Muscle layer of duodenum (tissue), 2 donors: ENCODE data around the gene ABCC9.

ENCODE experiments used
- H3K27ac ChIP-seq: one replicate; pipeline ENCODE4 v1.7.0; 2013; ENCODE audit warnings: mild to moderate bottlenecking, low read length
- H3K27me3 ChIP-seq: one replicate; pipeline ENCODE4 v1.7.0; 2013; ENCODE audit warnings: low read depth, mild to moderate bottlenecking, control low read depth, low read length
- H3K36me3 ChIP-seq, 2 donors: one replicate each; pipeline ENCODE4 v1.7.0; 2013; ENCODE audit warnings: low read length in 2 of 2, control low read depth in 1 of 2, mild to moderate bottlenecking in 1 of 2; ENCODE audit not compliant: insufficient read depth in 2 of 2, control insufficient read depth in 1 of 2
- H3K4me1 ChIP-seq, 2 donors: one replicate each; pipeline ENCODE4 v1.7.0; 2013; ENCODE audit warnings: low read length in 2 of 2, mild to moderate bottlenecking in 2 of 2, control low read depth in 1 of 2, moderate library complexity in 1 of 2; ENCODE audit not compliant: insufficient read depth in 2 of 2, control insufficient read depth in 1 of 2
- H3K4me3 ChIP-seq, 2 donors: one replicate each; pipeline ENCODE4 v1.7.0; 2013; ENCODE audit warnings: low read length in 2 of 2, low read depth in 1 of 2, mild to moderate bottlenecking in 1 of 2
- H3K9me3 ChIP-seq, 2 donors: one replicate each; pipeline ENCODE4 v1.7.0; 2013; ENCODE audit warnings: low read length in 2 of 2, control low read depth in 1 of 2, mild to moderate bottlenecking in 1 of 2; ENCODE audit not compliant: control insufficient read depth in 1 of 2
- donor health status: healthy.

ABCC9 gene

DNA sequence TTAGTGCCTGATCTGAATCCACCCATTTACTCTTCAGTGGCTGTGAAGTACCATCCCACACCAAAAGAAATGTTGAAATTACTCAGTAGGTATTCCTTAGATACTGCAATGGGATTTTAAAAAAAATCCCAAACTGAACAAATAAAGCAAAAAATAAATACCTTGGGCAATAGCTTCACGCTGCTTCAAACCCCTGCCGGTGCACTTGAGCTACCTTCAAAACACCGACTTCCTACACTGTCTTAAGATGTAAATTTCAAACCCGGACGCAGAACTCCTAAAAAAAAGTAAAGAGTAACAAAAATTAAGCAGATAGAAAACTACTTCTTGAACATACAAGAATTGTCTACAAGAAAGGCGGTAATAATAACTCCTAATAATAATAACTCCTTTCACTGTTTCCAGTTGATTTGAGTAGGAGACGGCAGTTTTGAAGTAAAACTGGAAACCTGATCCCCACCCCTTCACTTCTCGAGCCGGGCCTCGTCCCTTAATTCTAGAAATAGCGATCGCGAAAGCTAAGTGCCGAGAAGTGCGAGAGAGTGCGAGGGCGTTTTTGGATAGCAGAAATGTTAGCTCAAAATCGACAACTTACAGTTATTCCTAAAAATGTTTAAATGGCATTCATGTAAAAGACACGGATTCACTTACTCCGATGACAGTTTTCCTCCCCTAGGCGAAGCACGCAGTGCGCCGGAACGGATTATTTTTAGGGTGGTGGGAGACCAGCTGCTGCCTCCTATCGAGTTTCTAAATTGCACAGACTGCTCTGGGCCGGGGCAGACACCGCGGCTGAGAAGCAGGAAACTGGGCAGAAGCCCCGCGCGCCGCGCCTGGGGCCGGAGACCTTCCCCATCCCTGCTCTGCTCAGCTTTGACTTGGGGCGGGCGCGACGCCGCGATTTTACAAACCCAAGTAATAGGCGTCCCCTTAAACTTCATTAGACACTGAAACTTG, at the start of gene ABCC9:
Gene ABCC9, minus strand, starts transcription at position 878 of the 957 bp plus-strand sequence. CDS start 4,752 bp downstream, outside the sequence.
- peaks cover 0 to 3% of the 10 kb centered on the region in 2 donors for H3K9me3 ChIP-seq
- peaks cover 12% of the 10 kb centered on the region for H3K27me3 ChIP-seq
- H3K36me3 ChIP-seq = no peaks in the 10 kb centered on the region
- no peaks in the 10 kb centered on the region for H3K4me1 ChIP-seq
- H3K27ac ChIP-seq = peak within 1 kb of the TSS; percentile 76
- peak within 1 kb of the TSS; percentile 63 to 68 for H3K4me3 ChIP-seq

DNA sequence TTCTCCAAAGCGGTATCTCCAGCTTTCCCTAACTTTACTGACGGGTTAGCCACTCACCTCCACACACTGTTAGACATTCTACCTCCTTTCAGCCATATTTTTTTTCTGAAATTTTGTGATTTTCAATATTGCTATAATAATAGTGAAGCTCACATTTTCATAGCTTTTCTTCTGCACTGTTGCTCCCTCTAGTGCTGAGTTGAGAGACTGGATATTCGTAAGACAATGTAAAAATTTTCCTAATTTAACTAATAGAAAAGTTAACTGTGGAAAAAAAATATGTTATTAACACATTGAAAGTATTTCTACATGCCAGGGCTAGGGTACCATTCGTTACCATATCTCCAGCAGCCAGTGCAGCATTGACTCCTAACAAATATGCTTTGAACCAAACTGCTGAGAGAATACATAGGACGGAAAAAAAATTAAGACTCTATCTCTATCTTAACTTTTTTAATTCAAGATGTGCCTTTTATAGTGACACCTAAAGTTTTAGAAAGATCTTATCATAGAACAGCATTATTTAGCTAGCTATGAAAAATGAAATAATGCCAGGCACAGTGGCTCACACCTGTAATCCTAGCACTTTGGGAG, 48.7 kb upstream of the ABCC9 start:
- Histone ChIP-seq H3K4me1 (no peaks in the 10 kb centered on the region), H3K27ac (no peak overlapping the region), H3K36me3 (no peaks in the 10 kb centered on the region)

DNA sequence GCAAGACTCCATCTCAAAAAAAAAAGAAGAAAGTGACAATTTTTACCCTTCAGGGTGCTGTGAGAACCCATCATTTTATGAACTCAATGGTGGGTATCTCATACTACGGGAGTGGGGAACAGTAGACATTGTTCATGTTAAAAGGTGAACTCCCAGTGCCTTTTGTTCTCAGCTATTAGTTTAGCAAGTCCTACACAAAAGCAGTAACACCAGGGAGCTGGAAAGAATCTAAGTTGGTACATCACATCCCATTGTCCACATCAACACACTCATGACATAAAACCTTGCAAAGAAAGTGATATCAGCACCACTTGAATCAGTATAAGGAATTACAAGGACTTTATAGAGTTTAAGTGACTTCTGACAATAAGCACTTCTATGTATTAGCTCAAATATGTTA, 47.4 kb upstream of the ABCC9 start:
- H3K27ac ChIP-seq = no peak overlapping the region
- no peaks in the 10 kb centered on the region for H3K36me3 ChIP-seq
- no peaks in the 10 kb centered on the region for H3K9me3 ChIP-seq
- no peaks in the 10 kb centered on the region for H3K4me1 ChIP-seq
- H3K27me3 ChIP-seq = no peaks in the 10 kb centered on the region
- H3K4me3 ChIP-seq = no peak overlapping the region

More for the DNA sequence above, 48.7 kb upstream of the ABCC9 start:
- Histone ChIP-seq H3K27me3 (no peaks in the 10 kb centered on the region), H3K9me3 (no peaks in the 10 kb centered on the region), H3K4me3 (no peak overlapping the region)

DNA sequence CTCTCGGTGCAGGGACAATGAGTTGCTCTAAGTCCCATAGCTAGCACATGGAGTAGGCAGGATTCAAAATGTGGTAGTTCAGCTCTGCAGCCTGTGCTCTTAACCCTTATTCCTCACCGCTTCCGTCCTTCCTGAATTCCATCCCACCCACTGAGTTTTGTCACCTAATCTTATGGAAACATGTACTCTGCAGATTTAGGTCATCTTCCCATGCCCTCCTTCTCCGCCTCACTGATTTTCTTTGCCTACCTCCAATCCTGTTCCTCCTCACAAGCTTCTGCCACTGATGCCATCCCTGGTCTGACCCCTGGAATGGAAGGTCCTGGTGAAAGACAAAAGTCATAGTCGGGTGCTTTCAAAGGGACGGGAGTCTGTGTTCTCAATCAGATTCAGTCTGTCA, 46.5 kb upstream of the ABCC9 start:
- Histone ChIP-seq H3K4me3 (no peak overlapping the region), H3K36me3 (no peaks in the 10 kb centered on the region), H3K9me3 (no peaks in the 10 kb centered on the region), H3K4me1 (no peaks in the 10 kb centered on the region), H3K27me3 (no peaks in the 10 kb centered on the region), H3K27ac (no peak overlapping the region)

DNA sequence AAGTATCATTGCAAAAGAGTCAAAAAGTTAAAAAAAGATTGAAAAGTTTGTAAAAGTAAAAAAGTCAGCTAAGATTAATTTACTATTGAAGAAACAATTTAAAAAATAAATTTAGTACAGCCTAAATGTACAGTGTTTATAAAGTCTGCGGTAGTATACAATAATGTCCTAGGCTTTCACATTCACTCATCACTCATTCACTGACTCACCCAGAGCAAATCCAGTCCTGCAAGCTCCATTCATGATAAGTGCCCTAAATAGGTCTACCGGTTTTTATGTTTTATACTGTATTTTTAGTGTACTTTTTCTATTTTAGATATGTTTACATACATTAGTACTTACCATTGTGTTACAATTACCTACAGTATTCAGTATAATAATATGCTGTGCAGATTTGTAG, 43.9 kb upstream of the ABCC9 start:
- H3K4me3 ChIP-seq = no peak overlapping the region
- no peaks in the 10 kb centered on the region for H3K36me3 ChIP-seq
- no peaks in the 10 kb centered on the region for H3K4me1 ChIP-seq
- H3K9me3 ChIP-seq = no peaks in the 10 kb centered on the region
- H3K27ac ChIP-seq = no peak overlapping the region
- H3K27me3 ChIP-seq = no peaks in the 10 kb centered on the region

DNA sequence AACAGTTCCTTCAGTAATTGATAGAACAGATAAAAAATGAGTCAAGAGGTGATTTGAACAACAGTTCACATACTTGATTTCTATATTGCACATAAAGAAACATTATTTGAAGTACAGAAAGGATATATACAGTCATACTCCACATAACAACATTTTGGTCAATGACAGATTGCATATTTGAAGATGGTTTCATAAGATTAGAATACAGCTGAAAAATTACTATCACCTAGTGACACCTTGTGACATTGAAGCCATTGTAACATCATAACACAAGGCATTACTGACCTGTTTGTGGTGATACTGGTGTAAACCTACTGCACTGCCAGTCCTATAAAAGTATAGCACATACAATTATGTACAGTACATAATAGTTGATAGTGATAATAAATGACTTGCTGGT, 43.1 kb upstream of the ABCC9 start:
- Histone ChIP-seq H3K4me3 (no peak overlapping the region), H3K27me3 (no peaks in the 10 kb centered on the region), H3K27ac (no peak overlapping the region), H3K9me3 (no peaks in the 10 kb centered on the region), H3K36me3 (no peaks in the 10 kb centered on the region), H3K4me1 (no peaks in the 10 kb centered on the region)

DNA sequence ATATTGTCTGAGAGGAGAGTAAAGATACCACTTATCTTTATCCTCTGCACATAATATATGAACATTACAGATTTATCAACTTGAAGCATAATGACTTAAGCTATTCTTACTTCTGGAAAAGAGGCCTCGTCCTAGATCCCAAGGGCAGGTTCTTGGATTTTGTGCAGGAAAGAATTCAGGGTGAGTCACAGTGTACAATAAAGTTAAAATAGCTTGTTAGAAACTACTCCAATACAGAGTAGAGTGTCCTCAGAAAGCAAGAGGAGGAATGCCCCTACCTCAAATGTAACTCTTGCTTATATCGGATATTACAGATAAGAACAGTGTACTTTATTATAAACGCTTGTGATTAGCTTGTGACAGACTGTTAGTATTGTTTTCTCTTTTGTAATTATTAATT, 41.9 kb upstream of the ABCC9 start:
- H3K4me1 ChIP-seq = no peaks in the 10 kb centered on the region
- H3K27ac ChIP-seq = no peak overlapping the region
- no peaks in the 10 kb centered on the region for H3K27me3 ChIP-seq

DNA sequence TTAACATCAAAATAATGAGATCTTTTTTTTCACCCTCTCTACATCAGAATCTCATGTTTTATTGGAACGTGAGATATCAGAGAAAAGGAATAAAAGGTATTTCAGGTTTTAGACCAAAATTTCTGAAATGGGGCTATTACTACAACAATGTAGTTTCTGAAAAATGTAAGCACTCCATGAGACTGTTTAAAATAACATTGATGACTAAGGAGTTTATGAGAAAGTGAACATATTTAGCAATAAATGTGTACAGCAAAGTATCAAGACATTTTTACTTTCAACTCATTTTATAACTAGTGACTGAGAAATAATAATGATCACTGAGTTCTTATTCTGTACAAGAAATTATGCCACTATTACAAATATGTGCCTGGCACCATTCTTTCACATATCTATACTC, 39.3 kb upstream of the ABCC9 start:
- Histone ChIP-seq H3K27me3 (no peaks in the 10 kb centered on the region), H3K36me3 (no peaks in the 10 kb centered on the region), H3K27ac (no peak overlapping the region), H3K4me3 (no peak overlapping the region), H3K4me1 (no peaks in the 10 kb centered on the region), H3K9me3 (no peaks in the 10 kb centered on the region)

More for the DNA sequence above, 41.9 kb upstream of the ABCC9 start:
- no peaks in the 10 kb centered on the region for H3K36me3 ChIP-seq
- H3K9me3 ChIP-seq = no peaks in the 10 kb centered on the region
- H3K4me3 ChIP-seq = no peak overlapping the region

DNA sequence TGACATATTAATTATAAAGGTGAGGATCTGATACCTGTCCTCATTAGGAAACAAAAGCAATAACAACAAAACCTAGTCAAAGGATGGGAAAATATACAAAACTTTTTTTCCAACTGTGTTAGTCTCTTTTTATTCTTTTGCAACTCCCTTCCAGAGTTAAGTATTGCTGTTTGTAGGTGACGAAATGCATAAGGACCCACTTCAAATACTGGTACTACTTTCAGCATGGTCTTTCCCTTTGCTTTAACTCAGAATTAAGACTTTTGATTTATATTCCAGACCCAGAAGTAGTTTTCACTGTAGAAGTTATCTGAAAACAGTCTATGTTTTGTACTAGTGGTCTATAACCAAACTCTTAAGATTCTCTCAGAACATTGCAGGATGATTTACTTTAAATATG, 34.1 kb upstream of the ABCC9 start:
- no peak overlapping the region for H3K27ac ChIP-seq
- no peaks in the 10 kb centered on the region for H3K9me3 ChIP-seq
- no peaks in the 10 kb centered on the region for H3K27me3 ChIP-seq
- no peaks in the 10 kb centered on the region for H3K4me1 ChIP-seq
- H3K36me3 ChIP-seq = no peaks in the 10 kb centered on the region
- no peak overlapping the region for H3K4me3 ChIP-seq

DNA sequence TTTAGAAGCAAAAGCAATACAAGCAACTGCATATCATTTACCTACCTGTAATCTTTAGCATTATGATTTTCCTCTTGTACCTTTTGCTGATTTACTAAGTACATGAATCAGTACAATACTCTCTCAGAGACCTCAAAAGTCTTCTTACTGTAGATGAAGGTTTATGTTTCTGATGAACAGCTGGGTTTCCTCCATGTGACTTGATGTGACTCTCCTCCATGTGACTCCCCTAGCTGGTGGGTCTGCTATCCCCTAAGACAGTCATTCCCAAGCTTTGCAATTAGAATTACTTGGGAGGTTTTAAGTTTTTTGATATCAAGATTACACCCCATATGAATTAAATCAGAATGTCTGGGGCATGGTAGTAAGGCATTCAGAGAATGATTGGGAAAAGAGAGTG, 32.0 kb upstream of the ABCC9 start:
- no peaks in the 10 kb centered on the region for H3K27me3 ChIP-seq
- no peak overlapping the region for H3K27ac ChIP-seq
- no peaks in the 10 kb centered on the region for H3K36me3 ChIP-seq
- no peaks in the 10 kb centered on the region for H3K9me3 ChIP-seq
- no peaks in the 10 kb centered on the region for H3K4me1 ChIP-seq
- H3K4me3 ChIP-seq = no peak overlapping the region

DNA sequence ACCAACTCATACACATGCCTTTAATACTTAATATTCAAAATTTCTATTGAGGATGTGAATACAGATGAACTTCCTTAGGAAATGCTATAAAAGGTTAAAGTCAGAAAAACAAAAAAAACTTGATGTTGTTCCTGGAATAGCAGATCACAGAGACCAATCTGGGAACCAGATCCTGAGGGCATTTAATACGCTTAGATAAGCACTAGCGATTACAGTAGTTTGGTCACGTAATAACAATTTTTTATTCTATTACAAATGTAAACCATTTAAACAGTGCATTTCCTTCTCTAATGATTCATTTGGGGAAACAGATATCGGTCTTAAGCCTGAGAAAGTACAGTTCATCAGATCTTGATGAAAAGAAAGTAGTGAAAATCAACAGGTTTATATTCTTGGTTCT, 30.8 kb upstream of the ABCC9 start:
- Histone ChIP-seq H3K4me3 (no peak overlapping the region), H3K36me3 (no peaks in the 10 kb centered on the region), H3K27ac (no peak overlapping the region)

More for the DNA sequence above, 30.8 kb upstream of the ABCC9 start:
- no peaks in the 10 kb centered on the region for H3K4me1 ChIP-seq
- H3K9me3 ChIP-seq = no peaks in the 10 kb centered on the region
- no peaks in the 10 kb centered on the region for H3K27me3 ChIP-seq
